H7 (cell line): Measurements from ENCODE around the gene CRACR2B. TPM values are rescaled to one million over a fixed set of nuclear protein-coding genes. Genes with fewer than 3 reads are reported as not detected.

Experiments
- DNase-seq: peaks from one replicate; pipeline ENCODE4 v3.0.0; 2012
- H3K27me3 ChIP-seq: 2 replicates; pipeline ENCODE4 v1.6.0; 2011; ENCODE audit warnings: mild to moderate bottlenecking, low read length; ENCODE audit not compliant: control insufficient read depth, insufficient read depth
- H3K36me3 ChIP-seq: replicated peaks from 2 replicates; pipeline ENCODE4 v1.5.1; 2011; ENCODE audit warnings: low read length; ENCODE audit not compliant: control insufficient read depth, insufficient read depth
- H3K4me3 ChIP-seq: 2 replicates; pipeline ENCODE4 v1.5.1; 2011; ENCODE audit warnings: low read depth, mild to moderate bottlenecking, control low read depth, low read length, moderate library complexity; ENCODE audit not compliant: insufficient read depth
- total RNA-seq: library from RNA; depleted of rRNA; stranded (reverse); fragments of >200 nt; shearing (Covaris generic); gene quantifications from 2 replicates; pipeline ENCODE4 v1.2.3, GENCODE V29; 2014; rRNA removed

CRACR2B gene
- total RNA-seq, 1 experiment from 2014 or later: 20.2 TPM

DNA sequence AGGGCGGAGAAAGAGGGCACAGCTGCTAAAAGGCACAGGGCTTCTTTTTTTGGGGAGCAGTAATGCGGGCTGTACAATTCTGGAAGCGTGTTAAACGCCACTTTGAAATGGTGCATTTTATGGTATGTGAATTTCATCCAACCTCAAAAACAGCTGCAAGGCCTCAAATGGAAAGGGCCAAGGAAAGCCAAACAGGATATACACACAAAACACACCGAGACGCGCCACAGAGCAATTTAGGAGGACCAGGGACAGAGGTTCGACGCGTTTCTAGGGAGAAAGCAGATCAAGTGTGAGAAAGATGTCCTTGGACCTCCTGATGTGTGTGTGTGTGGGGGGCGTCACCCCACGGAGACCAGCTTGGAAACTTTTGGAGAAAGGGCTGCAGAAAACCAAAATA is 46.0 kb downstream of the CRACR2B start:
- peaks cover 2% of the 10 kb centered on the region for H3K36me3 ChIP-seq
- DNase-seq: no peak
- no peak overlapping the region for H3K4me3 ChIP-seq
- H3K27me3 ChIP-seq: no peaks in the 10 kb centered on the region

DNA sequence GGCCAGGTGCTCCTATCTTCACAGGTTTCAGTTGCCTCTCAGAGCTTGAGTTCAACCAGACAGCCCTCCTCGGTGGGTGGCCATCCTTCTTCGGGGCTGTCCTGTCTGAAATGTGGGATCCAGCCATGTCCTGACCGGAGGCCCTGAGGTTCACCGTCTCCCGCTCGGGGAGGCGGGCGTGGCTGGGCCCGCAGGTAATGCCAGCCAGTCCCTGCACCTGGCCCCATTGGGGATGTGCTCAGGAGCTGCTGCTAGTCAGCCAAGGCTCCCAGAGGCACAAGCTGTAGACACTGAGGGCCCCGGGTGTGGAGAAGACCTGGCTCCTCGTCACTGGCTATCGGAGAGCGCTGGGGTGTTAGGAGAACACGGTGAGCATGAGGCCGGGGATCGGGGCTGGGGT is 47.5 kb downstream of the CRACR2B start:
- H3K4me3 ChIP-seq: no peak overlapping the region
- no peak for DNase-seq
- peaks cover 4% of the 10 kb centered on the region for H3K36me3 ChIP-seq
- no peaks in the 10 kb centered on the region for H3K27me3 ChIP-seq

DNA sequence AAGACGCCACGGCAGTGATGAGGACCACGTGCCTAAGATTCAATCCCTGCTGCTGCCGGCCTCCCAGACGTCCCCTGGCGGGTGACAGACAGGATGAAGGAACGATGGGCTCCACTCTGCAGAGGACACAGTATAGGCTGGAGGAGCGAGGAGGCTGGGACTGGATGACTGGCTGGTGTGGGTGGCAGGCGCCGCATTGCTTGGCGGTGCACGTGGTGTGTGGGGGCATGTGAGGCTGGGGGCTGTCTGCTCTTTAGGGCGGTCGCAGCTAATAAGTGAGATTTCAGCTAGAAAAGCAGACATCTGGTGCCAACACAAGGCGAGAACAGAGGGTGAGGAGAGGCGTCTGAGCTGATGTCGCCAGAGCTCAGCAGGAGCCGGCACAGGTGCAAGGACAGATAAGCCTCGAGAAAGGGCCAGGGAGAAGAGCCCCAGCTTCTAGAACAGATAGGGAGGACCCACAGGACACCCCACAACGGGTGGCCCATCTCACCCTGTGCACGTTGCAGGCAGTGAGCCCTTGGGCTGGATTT is 48.1 kb downstream of the CRACR2B start:
- no peak overlapping the region for H3K4me3 ChIP-seq
- H3K36me3 ChIP-seq: peaks cover 4% of the 10 kb centered on the region
- no peaks in the 10 kb centered on the region for H3K27me3 ChIP-seq
- DNase-seq: no peak

DNA sequence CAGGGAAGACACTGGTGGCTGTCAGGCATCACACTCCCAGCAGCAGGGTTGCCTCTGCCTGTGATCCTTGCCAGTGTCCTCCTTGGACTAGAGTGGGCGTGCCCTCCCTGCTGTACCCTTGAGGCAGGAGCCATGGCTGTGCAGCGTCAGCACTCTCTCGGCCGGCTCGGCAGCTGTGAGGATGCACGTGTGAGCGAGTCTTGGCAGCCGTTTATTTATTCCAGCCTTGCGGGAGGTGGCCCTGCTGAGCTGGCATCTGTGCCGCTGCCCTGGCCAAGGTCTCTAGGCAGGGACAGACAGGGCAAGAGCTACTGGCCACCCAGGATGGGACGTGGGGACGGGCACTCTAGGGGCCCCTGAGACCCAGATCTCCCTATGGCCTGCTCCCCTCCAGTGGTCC is 48.8 kb downstream of the CRACR2B start:
- Histone ChIP-seq H3K4me3 (no peak overlapping the region), H3K27me3 (no peaks in the 10 kb centered on the region), H3K36me3 (peaks cover 4% of the 10 kb centered on the region)
- no peak for DNase-seq

DNA sequence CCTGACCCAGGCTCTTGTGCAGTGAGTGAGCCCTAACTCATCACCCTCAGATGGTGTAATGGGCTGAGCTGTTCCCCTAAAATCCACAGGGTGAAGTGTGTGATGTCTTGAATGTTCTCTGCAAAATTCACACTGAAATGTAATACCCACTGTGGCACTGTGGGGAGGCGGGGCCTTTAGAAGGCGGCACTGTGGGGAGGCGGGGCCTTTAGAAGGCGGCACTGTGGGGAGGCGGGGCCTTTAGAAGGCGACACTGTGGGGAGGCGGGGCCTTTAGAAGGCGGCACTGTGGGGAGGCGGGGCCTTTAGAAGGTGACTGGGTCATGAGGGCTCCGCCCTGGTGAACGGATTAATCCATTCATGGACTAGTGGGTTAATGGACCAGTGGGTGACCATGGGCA is 49.8 kb downstream of the CRACR2B start:
- Histone ChIP-seq H3K27me3 (no peaks in the 10 kb centered on the region), H3K4me3 (no peak overlapping the region), H3K36me3 (peaks cover 4% of the 10 kb centered on the region)
- DNase-seq: peak; percentile 88

DNA sequence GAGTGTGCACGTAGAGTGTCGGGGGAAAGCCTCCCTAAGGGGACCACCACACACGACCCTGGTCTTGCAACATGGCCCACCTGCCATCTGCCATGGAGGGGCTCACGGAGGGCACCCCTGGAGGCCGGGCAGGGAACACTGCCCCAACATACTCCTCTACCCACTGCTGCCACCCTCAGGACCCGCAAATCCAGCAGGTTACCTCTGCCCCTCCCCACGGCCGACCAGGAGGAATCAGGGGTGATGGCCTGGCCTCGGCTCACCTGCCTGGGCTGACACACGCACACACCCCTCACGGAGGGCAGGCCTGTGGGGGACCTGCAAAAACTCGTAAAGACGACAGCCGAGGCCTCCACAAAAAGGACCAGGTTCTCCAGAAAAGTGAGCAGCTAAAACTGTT is 52.7 kb downstream of the CRACR2B start:
- H3K27me3 ChIP-seq: no peaks in the 10 kb centered on the region
- DNase-seq: peak; percentile 72

More for the DNA sequence above, 52.7 kb downstream of the CRACR2B start:
- Histone ChIP-seq H3K4me3 (no peak overlapping the region), H3K36me3 (peaks cover 5% of the 10 kb centered on the region)

Other genes starting within 250 kb of the CRACR2B start
- gene IRF7, start 212.0 kb upstream of the CRACR2B start, total RNA-seq: 13.6 and 14.6 TPM in 2 replicates
- not detected in 2 replicates for gene CDHR5, start 203.0 kb upstream of the CRACR2B start, total RNA-seq
- gene SCT, start 200.7 kb upstream of the CRACR2B start, total RNA-seq: not detected in 2 replicates
- 1.8 and 2.1 TPM in 2 replicates for gene DRD4, start 190.7 kb upstream of the CRACR2B start, total RNA-seq
- gene DEAF1, start 132.7 kb upstream of the CRACR2B start, total RNA-seq: 69.0 and 74.6 TPM in 2 replicates
- 27.0 and 36.0 TPM in 2 replicates for gene TMEM80, start 132.1 kb upstream of the CRACR2B start, total RNA-seq
- gene EPS8L2, start 121.7 kb upstream of the CRACR2B start, total RNA-seq: 3.7 and 18.8 TPM in 2 replicates
- gene TALDO1, start 80.5 kb upstream of the CRACR2B start, total RNA-seq: 264 and 269 TPM in 2 replicates
- gene GATD1, start 50.4 kb upstream of the CRACR2B start, total RNA-seq: 48.7 and 54.6 TPM in 2 replicates
- gene CEND1, start 37.8 kb upstream of the CRACR2B start, total RNA-seq: 0.14 TPM in 1 of 2 replicates, not detected in the other
- 25.2 and 25.6 TPM in 2 replicates for gene SLC25A22, start 29.6 kb upstream of the CRACR2B start, total RNA-seq
- 16.8 and 31.0 TPM in 2 replicates for gene PIDD1, start 22.7 kb upstream of the CRACR2B start, total RNA-seq
- 786 and 794 TPM in 2 replicates for gene RPLP2, start 18.0 kb upstream of the CRACR2B start, total RNA-seq
- 15.7 and 28.7 TPM in 2 replicates for gene PNPLA2, start 9.0 kb upstream of the CRACR2B start, total RNA-seq
- gene CD151, start 5.0 kb downstream of the CRACR2B start, total RNA-seq: 175 and 190 TPM in 2 replicates
- 96.1 and 135 TPM in 2 replicates for gene POLR2L, start 14.6 kb downstream of the CRACR2B start, total RNA-seq
- gene TSPAN4, start 14.9 kb downstream of the CRACR2B start, total RNA-seq: 101 and 117 TPM in 2 replicates
- gene CHID1, start 82.9 kb downstream of the CRACR2B start, total RNA-seq: 36.9 and 38.1 TPM in 2 replicates
- gene AP2A2, start 98.0 kb downstream of the CRACR2B start, total RNA-seq: 36.1 and 46.8 TPM in 2 replicates
- not detected in 2 replicates for gene MUC6, start 208.8 kb downstream of the CRACR2B start, total RNA-seq
- gene MUC2, start 247.0 kb downstream of the CRACR2B start, total RNA-seq: not detected in 2 replicates